ENCODE measurements around the gene CCDC196. TPM values are rescaled to one million over a fixed set of nuclear protein-coding genes. Genes with fewer than 3 reads are reported as not detected.

CCDC196 gene
- total RNA-seq, 1 experiment from 2014 or later, result not detected

DNA sequence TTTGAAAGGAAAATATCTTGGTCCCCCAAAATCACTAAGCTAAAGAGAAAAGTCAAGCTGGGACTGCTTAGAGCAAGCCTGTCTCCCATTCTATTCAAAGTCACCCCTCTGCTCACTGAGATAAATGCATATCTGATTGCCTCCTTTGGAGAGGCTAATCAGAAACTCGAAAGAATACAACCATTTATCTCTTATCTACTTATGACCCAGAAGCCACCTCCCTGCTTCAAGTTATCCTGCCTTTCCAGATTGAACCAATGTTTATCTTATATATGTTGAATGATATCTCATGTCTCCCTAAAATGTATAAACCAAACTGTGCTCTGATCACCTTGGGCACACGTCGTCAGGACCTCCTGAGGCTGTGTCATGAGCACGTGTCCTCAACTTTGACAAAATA is 14.6 kb upstream of the CCDC196 start:
- no peak overlapping the region for H3K27ac ChIP-seq (ENCODE audit: low read depth, low read length)
- no peaks in the 10 kb centered on the region; a peak in 1 of 4 replicates for H3K9me3 ChIP-seq (ENCODE audit: control insufficient read depth in 1 of 2, insufficient read depth in 1 of 2, low read depth in 1 of 2, low read length in 2 of 2)
- no peaks in the 10 kb centered on the region for H3K27me3 ChIP-seq (ENCODE audit: insufficient read depth, low read length)
- TF ChIP-seq FOSL1 (IDR thresholded peaks at IDR 0.05; ENCODE audit: low read depth), result no peak
- no peak for TF ChIP-seq EZH2 (IDR thresholded peaks at IDR 0.05)
- no peak for TF ChIP-seq CTCF (IDR thresholded peaks at IDR 0.05 in 2 of 3, conservative IDR thresholded peaks at IDR 0.05 in 1 of 3; ENCODE audit: borderline replicate concordance in 1 of 3, insufficient read depth in 1 of 3, low read depth in 2 of 3, low read length in 2 of 3)
- no peak for TF ChIP-seq EZH2phosphoT487 (IDR thresholded peaks at IDR 0.05; ENCODE audit: borderline replicate concordance)
- no peak for TF ChIP-seq JUND (IDR thresholded peaks at IDR 0.05)
- TF ChIP-seq ATF3 (IDR thresholded peaks at IDR 0.05), result no peak
- TF ChIP-seq SRF (IDR thresholded peaks at IDR 0.05; ENCODE audit: low read depth), result no peak
- no peak for TF ChIP-seq SP1 (IDR thresholded peaks at IDR 0.05; ENCODE audit: low read depth)
- no peak for TF ChIP-seq YY1 (IDR thresholded peaks at IDR 0.05; ENCODE audit: extremely low read depth, insufficient replicate concordance, low read depth, low read length)
- no peak for TF ChIP-seq CBX3 (IDR thresholded peaks at IDR 0.05; ENCODE audit: low read depth)
- no peak for TF ChIP-seq REST (IDR thresholded peaks at IDR 0.05; ENCODE audit: low read depth)
- no peak for TF ChIP-seq SIN3A (IDR thresholded peaks at IDR 0.05; ENCODE audit: low read depth)
- no peak for TF ChIP-seq POLR2A (IDR thresholded peaks at IDR 0.05; ENCODE audit: borderline replicate concordance, extremely low read depth, insufficient read depth, insufficient read length)
- no peak for TF ChIP-seq ZFX (IDR thresholded peaks at IDR 0.05)
- no peak for TF ChIP-seq RAD21 (IDR thresholded peaks at IDR 0.05; ENCODE audit: low read depth)
- H2AFZ ChIP-seq (ENCODE audit: low read depth, low read length, poor library complexity, severe bottlenecking), result no peak overlapping the region
- BruUV-seq (replicated peaks), result no TSS peak
- no peaks in the 10 kb centered on the region for H3K36me3 ChIP-seq (ENCODE audit: control insufficient read depth in 1 of 2, insufficient read depth in 2 of 2, low read length in 2 of 2)
- H3K9ac ChIP-seq (ENCODE audit: low read length), result no peak overlapping the region
- H4K20me1 ChIP-seq (ENCODE audit: insufficient read depth), result no peaks in the 10 kb centered on the region
- H3K79me2 ChIP-seq (ENCODE audit: insufficient read depth, low read length), result no peaks in the 10 kb centered on the region
- no peaks in the 10 kb centered on the region for H3K4me1 ChIP-seq (ENCODE audit: control insufficient read depth in 1 of 2, insufficient read depth in 2 of 2, low read length in 2 of 2)
- ATAC-seq (no peak), DNase-seq (ENCODE audit: low read depth, low spot score) (no peak)
- ChIA-PET CTCF (no interaction called here), RAD21 (ENCODE audit: low non-redundant PET in 1 of 2, low total read pairs in 2 of 2, uncharacterized antibody in 2 of 2, unreplicated experiment in 2 of 2) (no interaction called here), POLR2A (no interaction called here)
- no peak overlapping the region for H3K4me3 ChIP-seq (replicated peaks in 1 of 2; ENCODE audit: low read depth in 1 of 2, low read length in 2 of 2)
- no peaks in the 10 kb centered on the region for H3K9me2 ChIP-seq (ENCODE audit: insufficient read depth)
- H3K4me2 ChIP-seq (ENCODE audit: low read length), result no peak overlapping the region
- intact Hi-C loops (cut with micrococcal nuclease), result no loop called here

Measured in HCT116 (cell line).